Esophagus squamous epithelium (tissue), 5 donors: Measurements from ENCODE around the gene OGFOD3. TPM values are rescaled to one million over a fixed set of nuclear protein-coding genes. Genes with fewer than 3 reads are reported as not detected.
"Not testable (repeated sequence)": the region's sequence is repeated elsewhere in the genome, so short reads cannot be mapped to it uniquely, and the experiment has no call there.

Source experiments
- DNase-seq: peaks from one replicate; lab custom pipeline; 2025; lab: John Stamatoyannopoulos, UW
- H3K27ac ChIP-seq, 4 donors: fragments of 200-600 bp; sonication (generic); one replicate each; pipeline ENCODE4 v1.5.1; 2016 to 2019; ENCODE audit warnings: mild to moderate bottlenecking in 1 of 4
- H3K27me3 ChIP-seq, 4 donors: fragments of 200-600 bp; sonication (generic); 1 replicate in 3 of 4; 2 replicates in 1 of 4; pipeline versions ENCODE4 v1.5.1 to v1.6.0; 2017 to 2021; ENCODE audit warnings: antibody characterized with exemption in 1 of 4
- H3K36me3 ChIP-seq, 3 donors: fragments of 200-600 bp; sonication (generic); one replicate each; pipeline ENCODE4 v1.5.1; 2016 to 2019
- H3K4me1 ChIP-seq, 3 donors: fragments of 200-600 bp; sonication (generic); one replicate each; pipeline ENCODE4 v1.5.1; 2017 to 2019
- H3K4me3 ChIP-seq, 4 donors: fragments of 200-600 bp; sonication (generic); 1 replicate in 3 of 4; 2 replicates in 1 of 4; pipeline ENCODE4 v1.5.1; 2016 to 2019; ENCODE audit warnings: mild to moderate bottlenecking in 2 of 4, moderate library complexity in 1 of 4
- H3K9me3 ChIP-seq, 3 donors: fragments of 200-600 bp; sonication (generic); one replicate each; pipeline ENCODE4 v1.5.1; 2016 to 2019
- CTCF ChIP-seq, 6 experiments: fragments of 450-650 bp in 4 of 6; fragments of 200-600 bp in 2 of 6; sonication (generic) in 2 of 6; IDR thresholded peaks; one replicate each; pipeline ENCODE4 v1.5.1; 2016 to 2019; ENCODE audit warnings: antibody characterized with exemption in 6 of 6, mild to moderate bottlenecking in 4 of 6, moderate library complexity in 4 of 6
- POLR2A ChIP-seq, 4 donors: fragments of 450-650 bp; IDR thresholded peaks; one replicate each; pipeline ENCODE4 v1.6.1; 2017; ENCODE audit warnings: antibody characterized with exemption in 4 of 4, mild to moderate bottlenecking in 4 of 4, moderate library complexity in 3 of 4
- WGBS, 2 donors: methylation state at CpG; one replicate each; pipeline ENCODE4 v1.1.5; 2018; 5-methylcytosine and 5-hydroxymethylcytosine counted together
- intact Hi-C: fragments of 100-400 bp; cut with DNase I; formaldehyde crosslinking; loops from one replicate; pipeline ENCODE4 v1.15.0; 2022
- total RNA-seq, 4 donors: library from RNA; depleted of rRNA; stranded (reverse); fragments of >200 nt; gene quantifications; one replicate each; pipeline ENCODE4 v1.1.0, GENCODE V29; 2016
- donor health status: DM: yes; HTN: yes; CAD: no.

OGFOD3 gene
- total RNA-seq, 4 donors from 2014 or later, result 11.9 to 26.7 (median 19.4) TPM

GRCh38 chr17:82366749-82367148 lies 51.6 kb downstream of the OGFOD3 start:
- H3K9me3 ChIP-seq, result no peaks in the 10 kb centered on the region
- H3K27ac ChIP-seq, result no peak overlapping the region
- H3K36me3 ChIP-seq, result no peaks in the 10 kb centered on the region
- DNase-seq, result no peak
- no peak overlapping the region for H3K4me3 ChIP-seq
- intact Hi-C loops, result no loop called here
- peaks cover 11 to 26% (median 16%) of the 10 kb centered on the region in 3 donors for H3K4me1 ChIP-seq
- no peak for TF ChIP-seq POLR2A (IDR thresholded peaks at IDR 0.05)
- no peak for TF ChIP-seq CTCF (IDR thresholded peaks at IDR 0.05)
- WGBS, 2 donors, result 43 to 53% methylated on average over 7 of the region's 7 CpGs
- H3K27me3 ChIP-seq, result peaks cover 4 to 71% (median 21%) of the 10 kb centered on the region in 4 donors

- H3K9me3 ChIP-seq, result no peaks in the 10 kb centered on the region
- H3K36me3 ChIP-seq, result no peaks in the 10 kb centered on the region
- peaks cover 0 to 66% (median 13%) of the 10 kb centered on the region in 4 donors for H3K27me3 ChIP-seq
- DNase-seq, result no peak
- no peak overlapping the region for H3K4me3 ChIP-seq
- no peak for TF ChIP-seq POLR2A (IDR thresholded peaks at IDR 0.05)
- no peak for TF ChIP-seq CTCF (IDR thresholded peaks at IDR 0.05)
- WGBS, 2 donors, result 79 to 80% methylated on average over 5 to 6 of the region's 6 CpGs
- intact Hi-C loops, result no loop called here
- H3K4me1 ChIP-seq, result peaks cover 5 to 16% (median 6%) of the 10 kb centered on the region in 3 donors
- no peak overlapping the region for H3K27ac ChIP-seq
Observed at GRCh38 chr17:82365606-82366295, 52.6 kb downstream of the OGFOD3 start.

DNA sequence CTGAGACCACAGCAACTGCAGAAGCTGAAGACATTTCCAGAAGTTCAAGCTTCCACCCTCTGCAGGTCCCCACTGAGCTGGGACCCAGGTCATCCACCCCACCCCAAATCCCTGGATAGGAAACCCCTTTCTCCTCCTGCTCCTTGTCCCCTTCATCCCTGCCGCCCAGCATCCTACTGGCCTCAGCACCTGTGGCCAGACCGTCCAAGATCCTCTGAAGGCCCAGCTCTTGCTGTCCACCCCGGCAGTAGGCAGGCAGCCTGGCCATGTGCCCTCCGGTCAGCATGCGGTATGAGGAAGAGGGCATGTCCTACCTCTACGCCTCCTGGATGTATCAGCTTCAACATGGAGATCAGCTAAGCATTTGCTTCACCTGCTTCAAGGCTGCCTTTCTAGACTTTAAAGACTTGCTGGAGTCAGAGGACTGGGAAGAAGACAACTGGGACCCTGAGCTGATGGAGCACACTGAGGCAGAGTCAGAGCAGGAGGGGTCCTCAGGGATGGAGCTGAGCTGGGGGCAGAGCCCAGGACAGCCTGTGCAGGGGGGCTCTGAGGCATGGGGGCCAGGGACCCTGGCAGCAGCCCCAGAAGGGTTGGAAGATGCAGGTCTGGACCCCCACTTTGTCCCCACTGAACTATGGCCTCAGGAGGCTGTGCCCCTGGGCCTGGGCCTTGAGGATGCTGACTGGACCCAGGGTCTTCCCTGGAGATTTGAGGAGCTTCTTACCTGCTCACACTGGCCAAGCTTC lies 56.3 kb downstream of the OGFOD3 start:
- no peak overlapping the region for H3K27ac ChIP-seq
- no peaks in the 10 kb centered on the region for H3K36me3 ChIP-seq
- H3K4me1 ChIP-seq, result peaks cover 0 to 13% (median 0%) of the 10 kb centered on the region in 3 donors
- DNase-seq, result no peak
- intact Hi-C loops, result no loop called here
- no peaks in the 10 kb centered on the region for H3K9me3 ChIP-seq
- H3K27me3 ChIP-seq, result peaks cover 0 to 66% (median 1%) of the 10 kb centered on the region in 4 donors
- TF ChIP-seq POLR2A (IDR thresholded peaks at IDR 0.05) (no peak), CTCF (IDR thresholded peaks at IDR 0.05) (no peak)
- no peak overlapping the region for H3K4me3 ChIP-seq
- WGBS, 2 donors, result 92 to 100% methylated on average over 1 to 6 of the region's 6 CpGs

GRCh38 chr17:82359451-82360074 lies 58.8 kb downstream of the OGFOD3 start:
- H3K27ac ChIP-seq, DNase-seq, H3K36me3 ChIP-seq, H3K4me3 ChIP-seq, H3K9me3 ChIP-seq: not testable (repeated sequence)
- intact Hi-C loops, result loop anchor here (10.0 kb wide), 1 partner anchor 195 kb away; no protein-coding TSS in a partner anchor
- Histone ChIP-seq H3K4me1 (peaks cover 0 to 24% (median 0%) of the 10 kb centered on the region in 3 donors), H3K27me3 (peaks cover 0 to 74% (median 1%) of the 10 kb centered on the region in 4 donors)
- WGBS, 2 donors, result 86 to 100% methylated on average over 1 of the region's 1 CpG

DNA sequence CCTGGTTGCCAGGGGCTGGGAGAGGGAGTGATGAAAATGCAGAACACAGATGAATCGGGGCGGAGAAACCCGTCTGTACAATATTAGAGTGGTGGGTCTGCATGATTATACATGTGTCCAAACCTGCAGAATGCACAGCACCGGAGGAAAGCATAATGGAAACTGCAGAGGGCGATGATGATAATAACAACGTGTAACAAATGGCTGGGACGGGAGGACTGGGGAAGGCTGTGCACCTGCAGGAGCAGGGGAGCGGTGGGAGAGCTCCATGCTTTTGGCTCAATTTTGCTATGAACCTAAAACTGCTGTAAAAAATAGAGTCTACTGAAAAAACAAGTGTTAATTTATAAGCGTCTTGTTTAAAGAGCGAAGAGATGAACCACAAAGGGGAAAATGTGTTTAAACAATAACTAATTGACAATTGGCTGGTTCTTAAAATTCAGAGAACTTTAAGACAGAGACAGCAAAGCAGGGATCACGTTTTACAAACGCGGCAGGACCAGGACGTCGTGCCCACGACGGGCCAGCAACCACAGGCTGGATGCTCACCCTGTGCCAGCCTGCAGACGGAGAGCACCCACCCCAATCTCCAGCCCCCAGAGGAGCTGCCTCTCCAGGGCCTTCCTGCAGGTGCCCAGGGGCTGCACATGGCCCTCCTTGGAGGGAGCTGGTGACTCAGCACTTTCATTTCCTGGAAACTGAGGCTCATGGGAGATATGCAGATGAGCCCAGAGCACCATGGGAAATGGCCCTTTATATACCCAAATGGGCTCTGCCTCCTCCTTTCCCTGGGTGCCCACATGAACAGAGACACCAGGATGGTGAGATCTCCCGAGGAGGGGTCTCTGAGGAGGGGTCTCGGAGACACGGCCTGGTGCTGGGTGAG lies 59.7 kb downstream of the OGFOD3 start, which contains the start of gene TEX19:
Gene TEX19 (plus strand): TSS at position 783 of the 886 bp plus-strand sequence. CDS start 2,904 bp downstream, outside the sequence.
- H3K27me3 ChIP-seq, result peaks cover 0 to 81% (median 1%) of the 10 kb centered on the region in 4 donors
- H3K27ac ChIP-seq, result no peak within 1 kb of the TSS
- 60 to 68% methylated on average over 19 to 20 of the region's 21 CpGs for whole genome bisulfite sequencing, 2 donors
- intact Hi-C loops, result loop anchor here (10.0 kb wide), 1 partner anchor 196 kb away; no protein-coding TSS in a partner anchor
- H3K4me1 ChIP-seq, result peaks cover 0 to 24% (median 0%) of the 10 kb centered on the region in 3 donors
- no peak for DNase-seq
- H3K4me3 ChIP-seq, result no peak within 1 kb of the TSS
- no peaks in the 10 kb centered on the region for H3K36me3 ChIP-seq
- TF ChIP-seq CTCF (IDR thresholded peaks at IDR 0.05), result no peak
- no peak for TF ChIP-seq POLR2A (IDR thresholded peaks at IDR 0.05)
- H3K9me3 ChIP-seq, result no peaks in the 10 kb centered on the region
